ENCODE results near the gene LRBA. TPM values are rescaled to one million over a fixed set of nuclear protein-coding genes. Genes with fewer than 3 reads are reported as not detected.

The LRBA gene
- polyA plus RNA-seq, 1 of the 3 experiments (the other 2 are of a cell fraction): 11.4 TPM

DNA sequence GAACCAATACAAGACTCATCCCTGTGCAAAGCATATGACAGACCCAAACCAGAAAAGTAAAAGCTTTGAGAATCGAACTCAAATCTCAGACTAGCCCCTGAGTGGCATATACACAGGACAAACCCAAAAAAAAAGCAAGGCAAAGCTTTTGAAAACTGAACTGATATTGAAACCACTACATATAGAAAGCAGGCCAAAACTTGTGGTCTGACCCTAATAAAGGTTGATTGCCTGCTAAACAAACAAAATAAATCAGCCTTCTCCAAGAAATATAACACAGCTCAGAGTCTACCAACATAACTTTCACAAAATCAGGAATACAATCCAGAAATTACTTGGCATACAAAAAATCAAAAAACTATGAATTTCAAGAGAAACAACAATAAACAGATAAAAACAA is 40.3 kb downstream of the LRBA start:
- Histone ChIP-seq H3K4me3 (ENCODE audit: low read depth in 2 of 2, low read length in 1 of 2) (no peak overlapping the region), H3K27ac (ENCODE audit: low read depth in 2 of 2, low read length in 1 of 2) (no peak overlapping the region), H4K20me1 (ENCODE audit: insufficient read depth) (no peaks in the 10 kb centered on the region), H3F3A (replicated peaks; ENCODE audit: insufficient read depth) (no peaks in the 10 kb centered on the region), H3K79me2 (ENCODE audit: insufficient read depth) (0 out of 2 replicates have a peak, but pooled peaks cover 3% of the 10 kb centered on the region), H3K4me2 (no peak overlapping the region), H3K9ac (no peak overlapping the region), H3K9me3 (no peaks in the 10 kb centered on the region), H3K9me2 (no peaks in the 10 kb centered on the region), H3K27me3 (ENCODE audit: insufficient read depth) (no peaks in the 10 kb centered on the region), H2AFZ (ENCODE audit: low read depth) (no peak overlapping the region), H3K4me1 (ENCODE audit: control insufficient read depth in 1 of 2, insufficient read depth in 2 of 2, low read depth in 1 of 2, low read length in 1 of 2) (peaks cover 0 to 6% of the 10 kb centered on the region in 2 experiments; a peak in 2 of 4 replicates), H3K36me3 (replicated peaks in 1 of 2; ENCODE audit: control insufficient read depth in 1 of 2, insufficient read depth in 2 of 2, low read length in 1 of 2) (no peaks in the 10 kb centered on the region)
- WGBS (ENCODE audit: low lambda C conversion rate): 68% methylated on average over 1 of the region's 1 CpG
- DNase-seq: no peak
- ChIA-PET POLR2A (no interaction called here), CTCF (interaction anchor here (0.9 kb wide), 1 partner anchor 18 kb away, joined by 3 read pairs; no protein-coding TSS in a partner anchor)
- no peak for TF ChIP-seq FOXM1 (IDR thresholded peaks at IDR 0.05; ENCODE audit: low read depth)
- no peak for TF ChIP-seq FOXJ3 (CRISPR knock-in tag; IDR thresholded peaks at IDR 0.05)

DNA sequence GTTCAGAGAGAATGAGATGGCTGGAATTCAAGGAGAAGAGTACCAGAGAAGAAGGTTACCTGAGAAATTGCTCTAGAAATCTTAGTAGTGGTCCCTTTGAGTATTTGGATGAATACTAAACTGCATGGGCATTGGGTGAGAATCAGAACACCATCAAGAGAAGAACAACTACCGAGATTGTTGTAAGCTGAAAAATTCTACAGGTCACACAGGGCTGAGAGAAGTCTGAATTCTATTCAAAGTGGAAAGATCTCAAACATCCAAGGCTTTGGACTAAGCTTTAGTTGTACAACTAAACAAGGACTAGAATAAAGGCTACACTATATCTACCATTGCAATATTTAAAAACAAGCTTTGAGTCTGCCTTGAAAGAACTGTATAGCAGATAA is 40.8 kb downstream of the LRBA start:
- H3K4me3 ChIP-seq (ENCODE audit: low read depth in 2 of 2, low read length in 1 of 2): no peak overlapping the region
- no peak overlapping the region for H3K27ac ChIP-seq (ENCODE audit: low read depth in 2 of 2, low read length in 1 of 2)
- no peaks in the 10 kb centered on the region for H3K36me3 ChIP-seq (replicated peaks in 1 of 2; ENCODE audit: control insufficient read depth in 1 of 2, insufficient read depth in 2 of 2, low read length in 1 of 2)
- no peak overlapping the region for H3K9ac ChIP-seq
- no peaks in the 10 kb centered on the region for H4K20me1 ChIP-seq (ENCODE audit: insufficient read depth)
- DNase-seq: no peak
- H3K4me2 ChIP-seq: no peak overlapping the region
- 0 out of 2 replicates have a peak, but pooled peaks cover 3% of the 10 kb centered on the region for H3K79me2 ChIP-seq (ENCODE audit: insufficient read depth)
- H3K27me3 ChIP-seq (ENCODE audit: insufficient read depth): no peaks in the 10 kb centered on the region
- H3K9me2 ChIP-seq: no peaks in the 10 kb centered on the region
- 89% methylated on average over 1 of the region's 1 CpG for WGBS (ENCODE audit: low lambda C conversion rate)
- peaks cover 0 to 6% of the 10 kb centered on the region in 2 experiments; a peak in 2 of 4 replicates for H3K4me1 ChIP-seq (ENCODE audit: control insufficient read depth in 1 of 2, insufficient read depth in 2 of 2, low read depth in 1 of 2, low read length in 1 of 2)
- TF ChIP-seq TEAD4 (IDR thresholded peaks at IDR 0.05; ENCODE audit: borderline replicate concordance, insufficient read depth): no peak
- TF ChIP-seq TCF12 (IDR thresholded peaks at IDR 0.05): no peak
- TF ChIP-seq MAX (IDR thresholded peaks at IDR 0.05; ENCODE audit: low read depth): no peak
- TF ChIP-seq GABPA (IDR thresholded peaks at IDR 0.05; ENCODE audit: low read depth): no peak
- no peak for TF ChIP-seq POLR2AphosphoS5 (IDR thresholded peaks at IDR 0.05; ENCODE audit: low read depth, low read length)
- TF ChIP-seq EZH2phosphoT487 (IDR thresholded peaks at IDR 0.05; ENCODE audit: borderline replicate concordance, low read depth): no peak
- no peak for TF ChIP-seq EP300 (IDR thresholded peaks at IDR 0.05; ENCODE audit: borderline replicate concordance in 1 of 2, low read depth in 1 of 2, low read length in 1 of 2)
- TF ChIP-seq RFX5 (IDR thresholded peaks at IDR 0.05; ENCODE audit: low read length): no peak
- TF ChIP-seq YY1 (IDR thresholded peaks at IDR 0.05; ENCODE audit: low read depth): no peak
- no peak for TF ChIP-seq NFIC (IDR thresholded peaks at IDR 0.05; ENCODE audit: borderline replicate concordance)
- TF ChIP-seq FOSL2 (IDR thresholded peaks at IDR 0.05; ENCODE audit: borderline replicate concordance, low read depth): no peak
- no peak for TF ChIP-seq CHD2 (IDR thresholded peaks at IDR 0.05; ENCODE audit: low read length, partially characterized antibody)
- no peak for TF ChIP-seq USF1 (IDR thresholded peaks at IDR 0.05; ENCODE audit: borderline replicate concordance, low read depth)
- no peak for TF ChIP-seq JUND (IDR thresholded peaks at IDR 0.05)
- ChIA-PET POLR2A (no interaction called here), CTCF (interaction anchor here (0.9 kb wide), 1 partner anchor 17 kb away, joined by 3 read pairs; no protein-coding TSS in a partner anchor)
- no peaks in the 10 kb centered on the region for H3F3A ChIP-seq (replicated peaks; ENCODE audit: insufficient read depth)
- no peaks in the 10 kb centered on the region for H3K9me3 ChIP-seq
- no peak overlapping the region for H2AFZ ChIP-seq (ENCODE audit: low read depth)

Measured in SK-N-SH (cell line).